HG03139 (cell line): ENCODE results near the gene ACACA.
"Not testable (repeated sequence)": the region's sequence is repeated elsewhere in the genome, so short reads cannot be mapped to it uniquely, and the experiment has no call there.

Experiments used
- ATAC-seq: cut with Tn5 transposase; IDR thresholded peaks from one replicate; pipeline ENCODE4 v1.9.1; 2021; ENCODE audit not compliant: unreplicated experiment

ACACA gene

GRCh38 chr17:37083456-37083855 is 323.2 kb downstream of the ACACA start:
- no peak for ATAC-seq

- ATAC-seq = no peak
Observed at GRCh38 chr17:37082985-37083384, 323.7 kb downstream of the ACACA start.

- ATAC-seq = no peak
Observed at GRCh38 chr17:37082311-37082860, 324.2 kb downstream of the ACACA start.

- no peak for ATAC-seq
Observed at GRCh38 chr17:37081287-37081686, 325.3 kb downstream of the ACACA start.

- no peak for ATAC-seq
Observed at GRCh38 chr17:37079735-37080134, 326.9 kb downstream of the ACACA start.

- ATAC-seq = no peak
Observed at GRCh38 chr17:37079065-37079708, 327.4 kb downstream of the ACACA start.

GRCh38 chr17:37073464-37073863 is 333.2 kb downstream of the ACACA start:
- not testable (repeated sequence) for ATAC-seq

GRCh38 chr17:37069087-37069486 is 337.5 kb downstream of the ACACA start:
- no peak for ATAC-seq

GRCh38 chr17:37068266-37068665 is 338.4 kb downstream of the ACACA start:
- ATAC-seq = no peak

GRCh38 chr17:37067555-37068111 is 339.0 kb downstream of the ACACA start:
- no peak for ATAC-seq

GRCh38 chr17:37066322-37067255 is 340.0 kb downstream of the ACACA start:
- no peak for ATAC-seq

- no peak for ATAC-seq
Observed at GRCh38 chr17:37065486-37066321, 340.9 kb downstream of the ACACA start.

- no peak for ATAC-seq
Observed at GRCh38 chr17:37064956-37065355, 341.7 kb downstream of the ACACA start.

- ATAC-seq = no peak
Observed at GRCh38 chr17:37064206-37064605, 342.4 kb downstream of the ACACA start.

- ATAC-seq = no peak
Observed at GRCh38 chr17:37062021-37062420, 344.6 kb downstream of the ACACA start.

- ATAC-seq = no peak
Observed at GRCh38 chr17:37060928-37061327, 345.7 kb downstream of the ACACA start.

- no peak for ATAC-seq
Observed at GRCh38 chr17:37060094-37060493, 346.5 kb downstream of the ACACA start.

- ATAC-seq = no peak
Observed at GRCh38 chr17:37059493-37059892, 347.1 kb downstream of the ACACA start.

GRCh38 chr17:37056622-37057021 is 350.0 kb downstream of the ACACA start:
- ATAC-seq = no peak

GRCh38 chr17:37054894-37055293 is 351.7 kb downstream of the ACACA start:
- no peak for ATAC-seq

- ATAC-seq = no peak
Observed at GRCh38 chr17:37052450-37052849, 354.2 kb downstream of the ACACA start.
